Hematopoietic multipotent progenitor cell treated with erythropoietin and hydrocortisone succinate and interleukin-3 and kit ligand, for 8 days (in vitro differentiated cells): ENCODE measurements around the gene CHD8.
A peak's percentile ranks its signal among the peaks of the same experiment; 100 is the strongest.
"Not testable (repeated sequence)": the region's sequence is repeated elsewhere in the genome, so short reads cannot be mapped to it uniquely, and the experiment has no call there.

Source experiments
- DNase-seq: peaks from one replicate; pipeline ENCODE4 v3.0.0-alpha.2; 2015

CHD8 gene

DNA sequence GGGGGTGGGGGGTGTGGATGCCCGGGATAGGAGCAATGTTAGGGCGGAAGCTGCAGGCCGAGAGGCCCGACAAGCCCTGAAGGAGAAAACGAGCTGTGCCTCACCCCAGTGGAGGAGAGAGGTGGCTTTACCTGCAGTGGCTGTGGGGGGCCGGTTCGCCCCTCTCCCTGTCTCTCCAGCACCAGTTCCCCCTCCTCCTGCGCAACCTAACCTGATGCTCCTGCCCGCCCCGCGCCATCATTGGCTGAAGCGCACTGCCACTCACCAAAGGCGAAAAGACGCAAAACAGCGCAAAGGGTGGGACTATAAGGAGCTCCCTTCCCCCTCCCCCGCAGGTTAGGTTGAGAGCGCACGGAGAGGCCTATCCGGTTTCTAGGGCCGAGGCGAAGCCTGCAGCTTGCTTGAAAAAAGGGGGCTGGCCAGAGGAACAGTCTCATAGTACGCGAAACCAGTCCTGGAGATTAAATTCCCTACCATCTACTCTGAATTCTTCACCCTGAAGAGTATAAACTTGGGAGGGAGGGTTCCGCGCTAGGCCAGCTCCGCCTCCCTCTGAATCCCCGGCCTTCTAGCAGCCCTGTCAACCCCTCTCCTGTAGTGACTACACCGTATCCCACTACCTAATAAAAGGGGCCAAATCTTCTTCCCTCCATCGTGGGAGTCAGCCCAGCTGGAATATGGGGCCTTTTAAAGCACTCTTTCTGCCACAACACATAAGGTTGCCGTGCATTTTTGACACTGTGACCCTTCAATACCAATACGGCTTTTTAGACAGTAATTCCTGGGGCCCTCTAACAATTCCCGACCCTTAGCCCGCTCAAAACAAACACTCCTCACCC lies 18.6 kb downstream of the CHD8 start:
- peak; percentile 99 for DNase-seq

- DNase-seq, result no peak
These were observed 19.3 kb downstream of the CHD8 start for GRCh38 chr14:21436567-21437062.

- no peak for DNase-seq
These were observed 24.8 kb downstream of the CHD8 start for GRCh38 chr14:21431126-21431525.

GRCh38 chr14:21428930-21429329 lies 27.0 kb downstream of the CHD8 start:
- no peak for DNase-seq

GRCh38 chr14:21426692-21427091 lies 29.2 kb downstream of the CHD8 start:
- no peak for DNase-seq

GRCh38 chr14:21419528-21419927 lies 36.4 kb downstream of the CHD8 start:
- no peak for DNase-seq

DNA sequence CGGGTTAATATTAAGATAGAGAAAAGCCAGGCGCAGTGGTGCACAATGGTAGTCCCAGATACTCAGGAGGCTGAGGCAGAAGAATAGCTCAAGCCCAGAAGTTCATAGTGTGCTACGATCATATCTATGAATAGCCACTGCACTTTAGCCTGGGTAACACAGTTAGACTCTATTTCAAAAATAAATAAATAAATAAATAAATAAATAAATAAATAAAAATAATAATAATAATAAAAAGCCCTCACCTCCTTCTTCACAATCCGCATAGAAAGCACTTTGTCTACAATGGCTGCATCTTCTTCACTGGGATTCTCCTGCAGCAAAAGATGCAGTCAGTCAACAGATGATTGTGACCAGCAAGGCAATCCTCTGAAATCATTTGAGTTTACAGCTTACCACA lies 40.6 kb downstream of the CHD8 start:
- no peak for DNase-seq

DNA sequence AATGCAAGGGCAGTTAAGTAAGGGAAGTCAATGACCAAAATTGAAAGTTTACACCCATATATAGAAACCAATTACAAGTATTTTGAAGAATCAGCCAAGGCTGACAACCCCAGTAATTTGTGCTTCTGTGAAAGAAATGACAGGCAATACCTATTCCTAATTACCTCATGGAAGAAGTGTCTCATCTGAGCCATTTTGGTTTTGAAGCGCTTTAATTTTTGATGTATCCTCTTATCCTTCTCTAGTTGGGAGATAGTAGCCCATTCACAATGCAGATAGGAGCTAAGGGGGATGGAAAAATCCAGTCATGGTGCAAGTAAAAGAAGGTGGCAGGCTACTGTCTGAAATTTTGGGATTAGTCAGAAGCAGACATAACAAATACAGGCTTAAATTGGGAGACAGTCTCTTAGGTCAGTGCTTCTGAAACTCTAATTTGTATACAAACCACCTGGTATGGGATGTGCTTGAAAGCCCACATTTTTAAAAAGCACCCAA lies 41.7 kb downstream of the CHD8 start:
- no peak for DNase-seq

GRCh38 chr14:21408147-21408546 lies 47.8 kb downstream of the CHD8 start:
- no peak for DNase-seq

- no peak for DNase-seq
These were observed 49.7 kb downstream of the CHD8 start for GRCh38 chr14:21406213-21406612.

DNA sequence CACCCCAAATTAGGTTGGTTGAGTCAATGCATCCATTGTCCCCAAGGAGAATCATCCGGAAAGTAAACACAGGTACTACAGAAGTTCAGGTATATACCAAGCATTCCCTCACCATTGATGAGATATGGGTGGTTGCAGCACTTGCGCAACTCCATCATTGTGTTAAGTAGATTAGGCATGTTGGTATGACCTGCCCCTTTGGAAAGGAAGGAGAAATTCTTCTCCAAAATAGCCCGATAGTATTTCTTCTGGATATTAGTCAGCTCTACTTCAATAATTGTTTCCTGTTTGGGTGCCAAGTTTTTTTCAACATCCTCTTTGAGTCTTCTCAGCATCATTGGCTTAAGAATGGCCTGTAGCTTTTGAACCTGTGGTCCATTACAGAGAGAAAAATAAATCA lies 50.8 kb downstream of the CHD8 start:
- no peak for DNase-seq

DNA sequence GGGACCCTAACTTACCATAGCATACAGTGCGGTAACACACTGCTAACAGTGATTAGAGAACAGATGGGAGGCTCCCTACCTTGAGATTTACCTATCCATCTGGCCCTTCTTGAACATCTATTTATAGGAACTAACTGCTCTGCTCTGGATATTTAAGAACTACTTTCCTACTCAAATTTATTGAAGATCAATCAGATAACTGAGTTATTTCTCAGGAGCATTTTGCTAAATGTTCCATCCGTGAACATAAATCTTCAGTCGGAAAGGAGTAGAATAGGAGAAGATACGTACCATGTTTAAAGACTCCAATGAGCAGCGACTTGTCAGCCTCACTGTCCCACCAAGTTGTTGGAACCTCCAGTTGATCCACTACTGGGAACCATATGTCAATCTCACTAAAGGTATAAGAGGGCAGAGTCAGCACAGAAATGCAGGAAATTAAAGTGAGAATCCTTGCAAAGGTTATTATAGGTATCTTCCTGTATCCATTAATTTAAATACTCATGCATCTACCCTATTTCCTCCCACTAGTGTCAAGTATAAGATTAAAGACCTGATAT lies 56.5 kb downstream of the CHD8 start:
- DNase-seq, result no peak

GRCh38 chr14:21398901-21399300 lies 57.0 kb downstream of the CHD8 start:
- DNase-seq, result no peak

- no peak for DNase-seq
These were observed 60.5 kb downstream of the CHD8 start for GRCh38 chr14:21395450-21395849.

- peak; percentile 40 for DNase-seq
These were observed 70.6 kb downstream of the CHD8 start for GRCh38 chr14:21385188-21385904.

DNA sequence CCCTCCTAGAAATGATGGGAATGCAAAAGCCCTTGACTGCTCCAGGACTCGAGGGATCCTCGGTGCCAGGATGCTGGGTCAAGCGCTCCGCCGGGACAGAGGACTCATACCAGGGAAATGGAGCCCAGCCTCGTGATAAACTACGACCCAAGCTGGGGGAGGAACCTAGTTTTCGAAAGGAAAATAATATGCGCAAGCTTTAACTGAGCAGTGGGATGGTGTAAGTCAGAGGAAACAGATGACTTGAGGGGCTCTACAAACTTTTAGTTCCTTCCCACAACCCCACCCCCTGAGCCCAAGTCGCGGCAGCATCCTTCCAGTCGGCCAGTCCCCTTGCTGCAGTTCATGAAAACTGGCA lies 71.5 kb downstream of the CHD8 start:
- DNase-seq, result no peak

GRCh38 chr14:21383848-21384493 lies 72.0 kb downstream of the CHD8 start, which contains the start of gene SUPT16H:
Gene SUPT16H (minus strand): TSS chr14:21384019. CDS start chr14:21383927, 92 bp downstream.
- DNase-seq, result peak; percentile 98

- peak; percentile 66 for DNase-seq
These were observed 72.8 kb downstream of the CHD8 start for GRCh38 chr14:21382886-21383847.

DNA sequence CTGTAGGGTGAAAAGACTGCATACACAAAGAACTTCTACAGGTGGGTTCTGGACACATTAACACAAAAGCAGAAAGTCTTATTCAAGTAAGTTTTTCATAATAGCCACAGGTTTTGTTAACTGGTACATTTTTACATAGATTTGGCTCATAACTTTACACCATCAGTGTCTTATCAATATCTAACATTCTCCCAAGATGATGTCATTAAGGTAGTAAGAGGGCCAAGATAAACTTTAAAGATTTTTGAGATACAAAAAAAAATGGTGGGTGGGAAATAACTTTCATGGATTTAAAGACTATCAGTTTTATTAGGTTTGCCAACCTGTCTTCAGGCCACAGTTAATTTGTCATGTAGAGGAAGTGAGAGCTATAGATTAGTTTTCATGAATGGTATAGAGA lies 73.8 kb downstream of the CHD8 start:
- peak; percentile 31 for DNase-seq

GRCh38 chr14:21379338-21379737 lies 76.6 kb downstream of the CHD8 start:
- DNase-seq, result no peak

DNA sequence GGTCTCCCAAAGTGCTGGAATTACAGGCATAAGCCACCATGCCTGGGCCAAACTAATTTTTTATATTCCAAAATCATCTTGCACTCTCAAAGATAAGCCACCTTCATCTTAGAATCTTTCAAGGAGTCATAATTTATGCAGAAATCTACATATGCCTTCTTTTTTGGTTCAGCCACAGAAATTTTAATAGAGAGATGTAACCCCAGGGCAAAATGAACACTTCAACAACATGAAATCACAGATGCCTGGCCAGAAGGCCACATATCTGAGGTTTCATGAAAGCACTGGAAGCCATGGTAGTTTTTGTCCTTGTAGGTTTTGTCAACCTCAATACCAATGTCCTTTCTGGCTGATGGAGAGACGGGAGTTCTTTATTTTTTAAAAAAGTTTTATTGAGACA lies 81.9 kb downstream of the CHD8 start:
- no peak for DNase-seq

GRCh38 chr14:21372814-21373213 lies 83.1 kb downstream of the CHD8 start:
- DNase-seq, result not testable (repeated sequence)
